ENCODE results near the gene PLXDC2.

PLXDC2 gene

GRCh38 chr10:19941206-19941880 is 125.1 kb downstream of the PLXDC2 start:
- no peak for DNase-seq (ENCODE audit: low read depth)

- no peak for DNase-seq (ENCODE audit: low read depth)
Measured at GRCh38 chr10:19944911-19945663, 128.9 kb downstream of the PLXDC2 start.

GRCh38 chr10:19946245-19946644 is 130.0 kb downstream of the PLXDC2 start:
- DNase-seq (ENCODE audit: low read depth), result no peak

GRCh38 chr10:19946791-19947190 is 130.6 kb downstream of the PLXDC2 start:
- no peak for DNase-seq (ENCODE audit: low read depth)

- DNase-seq (ENCODE audit: low read depth), result no peak
Measured at GRCh38 chr10:19947215-19947614, 131.0 kb downstream of the PLXDC2 start.

GRCh38 chr10:19947656-19948055 is 131.4 kb downstream of the PLXDC2 start:
- no peak for DNase-seq (ENCODE audit: low read depth)

- no peak for DNase-seq (ENCODE audit: low read depth)
Measured at GRCh38 chr10:19952224-19953010, 136.2 kb downstream of the PLXDC2 start.

GRCh38 chr10:19954601-19955000 is 138.4 kb downstream of the PLXDC2 start:
- DNase-seq (ENCODE audit: low read depth), result no peak

- DNase-seq (ENCODE audit: low read depth), result no peak
Measured at GRCh38 chr10:19956516-19957032, 140.3 kb downstream of the PLXDC2 start.

- no peak for DNase-seq (ENCODE audit: low read depth)
Measured at GRCh38 chr10:19958787-19959186, 142.6 kb downstream of the PLXDC2 start.

- no peak for DNase-seq (ENCODE audit: low read depth)
Measured at GRCh38 chr10:19961076-19962053, 145.1 kb downstream of the PLXDC2 start.

GRCh38 chr10:19964625-19965024 is 148.4 kb downstream of the PLXDC2 start:
- no peak for DNase-seq (ENCODE audit: low read depth)

GRCh38 chr10:19966751-19967150 is 150.5 kb downstream of the PLXDC2 start:
- DNase-seq (ENCODE audit: low read depth), result no peak

- no peak for DNase-seq (ENCODE audit: low read depth)
Measured at GRCh38 chr10:19967981-19968380, 151.7 kb downstream of the PLXDC2 start.

GRCh38 chr10:19968745-19969144 is 152.5 kb downstream of the PLXDC2 start:
- DNase-seq (ENCODE audit: low read depth), result no peak

GRCh38 chr10:19970256-19970655 is 154.0 kb downstream of the PLXDC2 start:
- DNase-seq (ENCODE audit: low read depth), result no peak

GRCh38 chr10:19970717-19971116 is 154.5 kb downstream of the PLXDC2 start:
- DNase-seq (ENCODE audit: low read depth), result no peak

- no peak for DNase-seq (ENCODE audit: low read depth)
Measured at GRCh38 chr10:19971343-19972052, 155.3 kb downstream of the PLXDC2 start.

- no peak for DNase-seq (ENCODE audit: low read depth)
Measured at GRCh38 chr10:19974138-19974537, 157.9 kb downstream of the PLXDC2 start.

- DNase-seq (ENCODE audit: low read depth), result no peak
Measured at GRCh38 chr10:19974554-19974953, 158.3 kb downstream of the PLXDC2 start.

GRCh38 chr10:19977097-19977521 is 160.9 kb downstream of the PLXDC2 start:
- DNase-seq (ENCODE audit: low read depth), result no peak

All from stromal cell of bone marrow (primary cell).